ENCODE results near the gene BRI3BP.
"Not testable (repeated sequence)": the region's sequence is repeated elsewhere in the genome, so short reads cannot be mapped to it uniquely, and the experiment has no call there.

Gene BRI3BP

DNA sequence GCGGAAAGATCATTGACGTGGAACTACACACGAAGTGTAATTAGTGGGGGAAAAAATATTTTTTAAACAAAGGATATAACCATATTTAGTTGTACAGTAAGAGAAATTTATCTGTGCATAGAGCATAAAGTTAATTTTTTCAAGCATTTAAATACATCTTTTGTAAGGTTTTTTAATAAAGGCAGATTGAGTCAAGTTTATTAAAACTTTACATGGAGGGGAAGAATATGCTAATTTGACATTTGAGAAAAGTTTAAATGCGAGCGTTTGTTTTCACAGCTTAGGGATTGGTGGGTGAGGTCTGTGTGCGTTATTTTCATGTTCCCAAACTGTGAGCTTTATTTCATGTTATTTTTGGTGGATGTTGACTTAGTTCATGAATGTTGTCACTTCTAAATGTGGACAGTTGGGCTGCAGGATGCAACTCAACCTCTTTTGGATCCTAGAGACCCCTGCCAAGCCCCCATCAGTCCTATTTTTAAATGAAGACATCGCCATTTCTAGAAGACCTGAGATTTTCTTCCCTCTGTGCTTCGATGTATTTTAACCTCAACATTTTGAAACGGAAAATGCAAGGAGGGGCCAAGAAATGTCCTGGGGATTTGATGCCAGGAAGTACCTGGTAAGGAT lies 32.3 kb downstream of the BRI3BP start:
- DNase-seq = no peak

DNA sequence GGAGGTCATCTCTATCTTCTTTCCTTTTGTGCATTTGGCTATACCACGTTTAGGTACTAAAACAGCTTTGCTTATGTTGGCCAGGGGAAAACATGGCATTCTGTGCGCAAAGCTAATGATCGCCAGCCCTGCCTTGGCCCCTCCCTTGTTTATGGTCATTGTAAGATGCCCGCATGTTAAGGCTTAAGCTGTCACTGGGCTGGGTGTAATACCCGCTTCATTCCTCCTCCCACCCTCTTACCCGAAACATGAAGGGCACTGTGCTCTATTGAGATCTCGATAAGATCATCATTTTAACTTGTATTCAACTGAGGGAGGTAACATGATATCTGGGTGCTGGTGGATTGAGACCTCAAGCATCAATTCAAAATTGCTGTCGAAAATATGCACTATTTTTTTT lies 34.7 kb downstream of the BRI3BP start:
- no peak for DNase-seq

DNA sequence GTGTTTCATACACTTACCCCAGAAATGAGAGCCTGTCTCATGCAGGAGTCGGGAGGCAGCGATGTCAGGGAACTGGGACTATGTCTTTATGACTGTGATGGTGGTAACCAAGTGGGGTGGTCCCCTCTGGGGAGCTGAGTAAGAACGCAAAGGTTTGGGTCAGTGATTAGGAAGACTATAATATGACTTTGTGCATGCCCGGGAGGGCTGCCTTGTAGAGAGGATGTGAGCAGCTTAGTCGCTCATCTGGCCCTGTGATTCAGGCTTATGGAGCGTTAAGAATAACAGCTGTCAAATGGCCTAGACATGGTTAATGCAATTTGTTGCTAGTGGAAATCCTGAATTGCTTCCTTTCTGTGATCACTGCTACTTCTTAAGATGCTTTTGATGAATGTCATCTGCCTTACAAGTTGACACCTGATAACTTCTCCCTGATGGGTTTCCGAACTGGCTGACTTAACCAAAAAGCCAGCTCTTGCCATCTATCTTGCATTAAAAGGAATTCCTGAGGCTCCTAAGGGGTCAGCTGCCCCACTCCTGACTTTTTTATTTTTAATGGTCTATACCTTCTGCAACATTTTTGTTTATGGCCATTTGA lies 36.4 kb downstream of the BRI3BP start:
- DNase-seq = no peak

DNA sequence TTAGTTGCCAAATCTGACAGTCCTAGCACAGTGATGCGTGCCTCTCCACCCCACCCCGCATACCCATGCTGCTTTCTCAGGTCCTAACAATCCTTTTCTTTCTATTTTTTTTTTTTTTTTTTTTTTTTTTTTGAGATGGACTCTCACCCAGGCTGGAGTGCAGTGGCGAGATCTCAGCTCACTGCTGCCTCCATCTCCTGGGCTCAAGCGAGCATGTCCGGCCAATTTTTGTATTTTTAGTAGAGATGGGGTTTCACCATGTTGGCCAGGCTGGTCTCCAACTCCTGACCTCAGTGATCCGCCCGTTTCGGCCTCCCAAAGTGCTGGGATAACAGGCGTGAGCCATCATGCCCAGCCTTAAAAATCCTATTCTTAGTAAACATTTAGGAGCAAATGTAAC lies 38.0 kb downstream of the BRI3BP start:
- DNase-seq = not testable (repeated sequence)

DNA sequence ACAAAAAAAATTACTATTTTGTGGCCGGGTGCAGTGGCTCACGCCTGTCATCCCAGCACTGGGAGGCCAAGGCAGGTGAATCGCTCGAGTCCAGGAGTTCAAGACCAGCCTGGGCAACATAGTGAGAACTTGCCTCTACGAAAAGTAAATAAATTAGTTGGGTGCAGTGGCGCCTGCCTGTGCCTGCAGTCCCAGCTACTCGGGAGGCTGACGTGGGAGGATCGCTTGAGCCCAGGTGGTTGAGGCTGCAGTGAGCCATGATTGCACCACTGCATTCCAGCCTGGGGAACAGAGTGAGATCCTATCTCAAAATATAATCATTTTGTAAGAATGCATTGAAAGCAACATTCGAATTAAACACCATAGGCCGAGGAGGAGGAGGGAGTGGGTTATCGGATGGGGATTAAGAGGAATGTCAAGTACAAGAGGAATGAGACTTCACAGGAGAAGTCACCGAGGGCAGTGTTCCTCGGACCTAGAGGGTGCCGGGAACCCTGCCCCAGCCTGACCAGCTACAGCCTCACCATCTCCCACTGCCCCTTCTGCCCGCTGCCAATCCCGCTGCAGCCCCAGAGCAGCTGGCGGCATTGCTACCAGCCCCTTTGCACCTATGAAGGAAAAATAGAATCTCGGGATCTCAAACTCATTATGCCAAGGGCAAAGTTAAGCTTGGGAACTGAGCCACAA lies 39.2 kb downstream of the BRI3BP start:
- DNase-seq = no peak

DNA sequence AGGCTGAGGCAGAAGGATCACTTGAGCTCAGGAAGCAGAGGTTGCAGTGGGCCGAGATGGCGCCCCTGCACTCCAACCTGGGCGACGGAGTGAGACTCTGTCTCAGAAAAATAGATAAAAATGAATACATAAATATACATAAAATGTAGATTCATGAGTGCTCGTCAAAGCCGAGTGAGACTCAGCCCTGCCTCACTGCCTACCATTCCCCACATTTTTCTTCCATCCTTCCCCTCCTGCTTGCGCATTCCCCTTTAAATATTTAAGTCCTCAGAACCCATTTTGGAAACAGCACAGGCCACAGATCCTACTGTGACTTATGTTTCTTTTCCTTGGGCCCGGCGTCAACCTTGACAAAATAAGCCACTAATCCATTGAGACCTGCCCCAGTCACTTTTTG lies 39.8 kb downstream of the BRI3BP start:
- no peak for DNase-seq

DNA sequence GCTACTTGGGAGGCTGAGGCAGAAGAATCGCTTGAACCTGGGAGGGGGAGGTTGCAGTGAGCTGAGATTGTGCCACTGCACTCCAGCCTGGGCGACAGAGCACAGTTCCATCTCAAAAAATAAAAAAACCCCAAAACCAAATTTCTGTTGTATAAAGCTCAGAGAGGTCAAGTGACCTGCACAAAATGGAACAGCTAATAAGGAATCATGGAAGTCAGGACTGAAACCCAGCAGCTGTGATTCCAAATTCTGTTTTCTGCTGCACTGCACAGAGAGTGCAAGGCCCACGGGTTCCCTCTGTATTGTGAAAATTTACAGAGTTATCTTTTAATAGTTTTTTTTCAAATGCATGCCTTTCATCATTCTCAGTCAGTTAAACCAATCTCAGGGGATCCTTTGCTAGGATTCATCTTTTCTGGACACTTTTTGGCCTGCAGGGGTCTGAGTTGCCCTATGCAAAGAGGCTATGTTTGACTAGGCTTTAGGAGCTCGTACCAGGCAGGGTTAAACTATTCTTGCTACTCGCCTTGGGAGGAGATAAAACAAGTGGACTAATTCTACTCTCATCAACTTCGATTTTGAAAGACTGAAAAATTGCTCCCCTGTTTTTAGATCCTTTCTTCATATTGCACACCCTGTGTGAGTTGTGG lies 45.7 kb downstream of the BRI3BP start:
- DNase-seq = no peak

DNA sequence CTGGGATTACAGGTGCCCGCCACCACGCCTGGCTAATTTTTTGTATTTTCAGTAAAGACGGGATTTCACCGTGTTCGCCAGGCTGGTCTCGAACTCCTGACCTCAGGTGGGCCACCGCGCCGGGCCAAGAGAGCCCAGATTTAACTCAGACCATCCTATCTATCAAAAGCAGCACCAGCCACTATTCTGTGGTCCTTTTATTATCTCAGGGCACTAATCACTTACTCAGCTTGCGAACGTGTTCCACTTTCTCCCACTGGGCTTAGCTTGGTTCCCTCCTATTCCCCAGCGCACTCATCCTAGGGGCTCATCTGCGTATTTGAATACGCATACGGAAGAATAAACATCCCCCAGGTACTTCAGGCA lies 55.6 kb downstream of the BRI3BP start:
- no peak for DNase-seq

DNA sequence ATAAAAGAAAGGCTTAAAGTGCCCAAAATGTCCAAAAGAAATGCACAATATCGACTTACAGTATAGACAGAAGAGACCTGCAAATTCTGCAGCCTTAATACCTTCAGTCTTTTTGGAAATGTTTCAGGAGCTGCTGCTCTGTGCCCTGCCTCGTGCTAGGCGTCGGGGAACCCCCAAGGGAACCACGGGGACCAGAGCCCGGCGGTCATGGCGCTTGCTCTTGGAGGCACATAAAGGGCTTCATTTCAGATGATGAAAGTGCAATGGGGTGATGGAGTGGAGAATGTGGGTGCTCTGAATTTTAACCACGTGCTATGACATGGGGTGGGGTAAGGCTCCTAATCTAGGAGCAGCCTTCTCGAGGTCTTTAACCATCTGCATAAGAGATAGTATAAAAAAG lies 57.0 kb downstream of the BRI3BP start:
- DNase-seq = no peak

DNA sequence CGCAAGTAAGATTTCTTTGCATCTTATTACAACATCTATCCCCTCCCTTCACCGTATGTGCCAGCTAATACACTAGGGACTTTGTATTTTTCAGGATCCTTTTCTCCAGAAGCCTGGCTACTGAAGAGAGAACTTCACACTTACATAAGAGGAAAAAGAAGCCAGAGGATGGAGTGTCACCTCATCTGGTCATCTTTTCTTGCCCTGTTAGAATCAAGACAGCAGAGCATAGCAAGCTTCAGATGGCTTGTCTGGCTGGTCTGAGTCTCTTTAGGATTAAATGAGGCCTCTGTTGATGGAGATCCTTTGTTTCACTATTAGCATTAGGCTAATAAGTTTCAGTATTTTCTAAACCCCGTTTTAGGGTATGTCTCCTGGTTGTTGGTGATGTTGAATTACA lies 57.4 kb downstream of the BRI3BP start:
- no peak for DNase-seq

DNA sequence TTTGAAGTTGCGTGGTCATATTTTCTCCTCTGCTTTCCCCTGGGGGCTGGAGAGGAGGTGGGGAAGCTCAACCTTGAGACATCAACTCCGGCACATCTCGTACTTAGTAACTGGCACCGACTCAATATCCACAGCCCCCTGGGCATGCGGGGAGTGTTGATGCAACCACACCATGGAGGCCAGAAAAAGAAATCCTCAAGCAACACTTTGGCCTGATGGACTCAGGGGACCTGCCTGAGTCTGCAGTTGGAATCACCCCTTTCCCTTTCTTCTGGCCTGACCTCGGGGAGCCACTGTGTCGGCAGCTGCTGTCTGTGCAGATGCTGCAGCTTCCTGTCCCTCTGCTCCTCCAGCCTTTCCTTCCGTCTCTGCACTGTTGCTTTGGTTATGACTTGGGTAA lies 60.4 kb downstream of the BRI3BP start:
- no peak for DNase-seq

DNA sequence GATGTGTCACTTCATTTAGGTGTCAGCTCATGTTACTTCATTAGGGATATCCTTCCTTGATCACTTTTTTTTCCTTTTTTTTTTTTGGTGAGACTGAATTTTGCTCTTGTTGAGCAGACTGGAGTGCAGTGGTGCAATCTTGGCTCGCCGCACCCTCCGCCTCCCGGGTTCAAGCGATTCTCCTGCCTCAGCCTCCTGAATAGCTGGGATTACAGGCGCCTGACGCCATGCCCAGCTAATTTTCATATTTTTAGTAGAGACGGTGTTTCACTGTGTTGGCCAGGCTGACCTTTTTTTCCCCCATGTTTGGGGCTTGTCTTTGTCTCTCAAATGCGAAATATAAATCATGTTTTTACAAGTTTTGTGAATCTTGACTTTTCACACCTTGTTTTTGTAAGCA lies 62.1 kb downstream of the BRI3BP start:
- DNase-seq = no peak

DNA sequence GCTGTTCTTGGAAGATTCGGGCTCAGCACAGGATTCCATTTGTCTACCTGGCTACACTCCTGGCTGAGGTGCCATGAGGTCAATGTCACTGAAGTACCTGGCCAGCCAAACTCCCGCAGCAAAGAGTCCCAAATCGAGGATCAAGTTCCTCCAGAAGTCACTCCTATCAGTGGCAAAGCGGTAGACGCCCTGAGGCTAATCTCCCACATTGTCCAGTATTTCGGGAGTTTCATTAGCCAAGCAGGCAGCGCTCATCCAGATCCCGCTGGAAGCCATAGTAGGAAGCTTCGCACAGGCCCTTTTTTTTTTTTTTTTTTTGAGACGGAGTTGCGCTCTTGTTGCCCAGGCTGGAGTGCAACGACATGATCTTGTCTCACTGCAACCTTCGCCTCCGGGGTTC lies 62.9 kb downstream of the BRI3BP start:
- DNase-seq = no peak

DNA sequence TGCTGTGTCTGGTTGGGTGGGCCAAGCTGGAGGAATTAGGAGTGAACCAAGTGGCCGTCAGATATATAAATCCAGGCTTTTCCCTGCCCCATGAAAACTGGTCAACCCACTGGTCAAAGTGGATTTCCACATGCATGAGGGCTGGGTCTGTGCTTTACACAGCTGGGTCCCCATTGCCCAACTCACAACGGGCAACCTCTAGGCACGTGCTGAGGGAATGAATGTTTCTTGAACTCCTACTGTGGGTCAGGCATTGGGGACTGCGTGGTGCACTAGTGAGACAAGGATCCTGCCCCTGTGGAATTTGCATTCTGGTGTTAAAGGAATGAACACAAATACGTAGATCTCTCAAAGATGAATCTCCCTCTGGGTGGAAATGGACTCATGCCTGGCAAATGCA lies 64.3 kb downstream of the BRI3BP start:
- DNase-seq = no peak

DNA sequence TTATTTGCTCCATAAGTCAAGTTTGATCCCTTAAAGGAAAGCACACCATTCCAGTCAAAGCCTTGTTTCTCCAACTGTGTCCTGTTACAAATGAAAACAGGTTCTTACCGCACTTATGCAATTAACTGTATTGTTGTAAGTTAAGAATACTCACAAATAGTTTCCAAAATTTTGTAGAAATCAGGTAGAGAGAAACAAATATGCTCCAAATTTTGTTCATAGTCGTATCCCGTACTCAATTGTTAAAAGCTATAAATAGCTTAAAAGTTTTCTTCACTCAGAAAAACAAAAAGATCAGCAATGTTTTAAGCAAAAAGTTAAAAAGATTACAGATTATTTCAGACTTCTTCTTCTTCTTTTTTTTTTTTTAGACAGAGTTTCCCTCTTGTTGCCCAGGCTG lies 67.8 kb downstream of the BRI3BP start:
- no peak for DNase-seq

DNA sequence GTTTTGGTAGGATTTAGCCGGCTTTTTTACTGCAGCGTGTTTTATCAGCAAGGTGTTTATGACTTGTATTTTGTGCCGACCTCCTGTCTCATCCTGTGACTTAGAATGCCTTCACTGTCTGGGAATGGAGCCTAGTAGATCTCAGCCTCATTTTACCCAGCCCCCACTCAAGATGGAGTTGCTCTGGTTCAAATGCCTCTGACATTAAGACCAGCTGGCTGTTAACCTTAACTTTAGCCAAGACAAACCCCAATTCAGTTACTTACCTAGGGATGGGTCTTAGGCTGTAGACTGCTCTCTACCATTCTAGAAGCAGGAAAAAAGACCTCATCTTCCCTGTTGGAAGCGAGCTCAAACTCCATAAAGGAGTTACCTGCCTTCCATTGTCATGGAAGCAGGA lies 70.1 kb downstream of the BRI3BP start:
- DNase-seq = not testable (repeated sequence)

DNA sequence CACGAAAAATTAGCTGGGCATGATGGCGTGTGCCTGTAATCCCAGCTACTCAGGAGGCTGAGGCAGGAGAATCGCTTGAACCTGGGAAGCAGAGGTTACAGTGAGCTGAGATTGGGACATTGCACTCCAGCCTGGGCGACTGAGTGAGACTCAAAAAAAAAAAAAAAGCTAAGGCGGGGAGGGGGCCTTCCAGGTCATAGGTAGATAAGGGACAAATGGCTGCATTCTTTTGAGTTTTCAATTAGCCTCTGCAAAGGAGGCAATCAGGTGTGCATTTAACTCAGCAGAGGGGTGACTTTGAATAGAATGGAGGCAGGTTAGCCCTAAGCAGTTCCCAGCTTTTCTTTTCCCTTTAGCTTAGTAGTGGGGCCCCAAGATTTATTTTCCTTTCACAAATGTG lies 71.0 kb downstream of the BRI3BP start:
- DNase-seq = no peak

DNA sequence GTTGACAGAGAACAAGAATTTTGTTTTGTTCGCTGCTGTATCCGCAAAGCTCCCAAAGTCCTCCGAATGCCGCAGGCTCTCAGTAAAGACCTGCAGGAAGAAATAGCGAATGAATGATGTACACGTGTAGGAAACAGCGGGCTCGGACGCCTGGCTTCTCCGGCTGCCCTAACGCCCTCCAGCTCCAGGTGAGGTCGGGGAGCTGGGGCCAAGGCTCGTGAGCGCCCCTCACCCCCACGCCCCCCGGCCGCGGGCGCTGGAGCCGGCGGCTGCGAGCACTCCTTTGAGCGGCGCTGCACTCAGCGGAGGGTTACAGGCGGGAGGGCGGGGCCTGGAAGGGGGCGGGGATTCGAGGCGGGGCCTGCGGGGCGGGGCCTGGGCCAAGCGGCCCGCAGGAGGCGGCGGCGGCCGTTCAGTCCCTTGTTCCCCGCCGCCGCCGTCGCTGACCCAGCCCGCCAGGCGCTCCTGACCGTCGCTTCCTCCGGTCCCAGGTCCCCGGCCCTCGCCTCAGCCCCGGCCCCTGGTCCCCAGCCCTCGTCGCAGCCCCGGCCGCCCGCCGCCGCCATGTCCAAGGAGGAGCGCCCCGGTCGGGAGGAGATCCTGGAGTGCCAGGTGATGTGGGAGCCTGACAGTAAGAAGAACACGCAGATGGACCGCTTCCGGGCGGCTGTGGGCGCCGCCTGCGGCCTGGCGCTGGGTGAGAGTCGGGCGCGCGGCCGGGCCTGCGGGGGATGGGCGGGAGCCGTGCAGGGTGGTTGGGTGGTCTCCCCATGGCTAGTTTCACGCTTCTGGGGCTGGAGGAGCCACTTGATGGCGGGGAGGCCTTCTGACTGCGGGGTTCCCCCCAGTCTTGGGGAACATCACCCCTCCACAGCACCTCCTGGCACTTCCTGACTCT lies 71.8 kb downstream of the BRI3BP start, which contains the start of gene AACS:
TSS of gene AACS (plus strand) at position 415 of the 898 bp plus-strand sequence. CDS start at position 565, 150 bp downstream.
- DNase-seq = peak; percentile 77

DNA sequence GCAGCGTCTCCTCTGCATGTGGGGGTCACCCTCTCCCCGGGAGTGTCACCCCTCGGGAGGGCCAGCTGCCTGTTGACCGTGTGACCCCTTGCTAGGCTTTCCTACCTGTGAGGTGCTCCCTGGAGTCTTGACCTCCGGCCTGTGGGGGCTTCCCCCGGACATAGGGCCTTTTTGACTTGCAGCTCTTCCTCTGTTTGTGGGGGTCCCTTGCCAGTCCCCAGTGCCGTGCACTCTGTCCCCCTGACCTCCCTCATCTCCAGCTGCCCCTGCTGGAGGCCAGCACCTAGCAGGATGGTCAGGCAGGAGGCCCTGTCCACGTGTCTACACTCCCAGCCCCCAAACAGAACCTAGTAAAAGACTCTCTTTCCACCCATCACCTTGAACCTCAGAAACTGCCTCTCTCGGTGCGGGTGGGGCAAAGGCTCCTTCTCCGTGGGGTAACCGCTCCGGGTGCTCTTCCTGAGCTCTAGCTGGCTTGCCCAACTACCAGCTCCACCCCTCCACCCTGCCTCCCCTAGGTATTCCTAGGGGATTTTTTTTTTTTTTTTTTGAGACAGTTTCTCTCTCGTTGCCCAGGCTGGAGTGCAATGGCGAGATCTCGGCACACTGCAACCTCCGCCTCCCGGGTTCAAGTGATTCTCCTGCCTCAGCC lies 72.6 kb downstream of the BRI3BP start:
- no peak for DNase-seq

DNA sequence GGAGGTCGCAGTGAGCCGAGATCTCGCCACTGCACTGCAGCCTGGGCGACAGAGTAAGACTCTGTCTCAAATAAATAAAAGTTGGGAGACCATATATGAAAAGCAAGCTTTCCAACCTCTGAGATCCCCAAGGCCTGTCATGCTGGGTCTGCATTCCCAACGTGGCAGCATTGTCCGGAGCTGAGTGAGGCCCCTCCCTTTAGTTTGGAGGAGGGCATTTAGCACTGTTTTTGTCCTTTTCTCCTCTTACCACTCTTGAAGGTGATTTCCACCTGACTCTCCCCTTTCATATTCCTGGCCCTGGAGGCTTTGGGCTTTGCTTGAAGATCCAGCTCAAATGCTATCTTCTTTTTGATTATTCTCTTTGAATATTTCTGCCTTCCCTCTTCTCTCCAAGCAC lies 74.9 kb downstream of the BRI3BP start:
- DNase-seq = no peak

DNA sequence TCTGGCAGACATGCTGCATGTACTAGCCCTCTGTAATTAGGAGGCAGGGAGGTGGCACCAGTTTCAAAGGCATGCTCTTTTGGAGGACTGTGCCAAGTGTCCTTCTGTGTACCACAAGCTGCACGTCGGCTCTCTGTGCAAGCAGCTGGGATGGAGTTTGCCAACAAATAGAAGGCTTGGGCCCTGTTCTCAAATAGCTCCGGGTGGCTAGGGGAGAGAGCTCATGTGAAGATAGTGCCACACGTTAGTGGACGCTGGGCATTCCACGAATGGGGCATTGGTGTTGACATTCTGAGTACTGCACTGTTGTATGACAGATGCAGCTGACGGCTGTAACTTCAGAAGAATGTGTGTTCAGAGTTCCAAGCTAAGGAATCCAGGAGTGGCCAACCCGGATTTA lies 76.2 kb downstream of the BRI3BP start:
- no peak for DNase-seq

DNA sequence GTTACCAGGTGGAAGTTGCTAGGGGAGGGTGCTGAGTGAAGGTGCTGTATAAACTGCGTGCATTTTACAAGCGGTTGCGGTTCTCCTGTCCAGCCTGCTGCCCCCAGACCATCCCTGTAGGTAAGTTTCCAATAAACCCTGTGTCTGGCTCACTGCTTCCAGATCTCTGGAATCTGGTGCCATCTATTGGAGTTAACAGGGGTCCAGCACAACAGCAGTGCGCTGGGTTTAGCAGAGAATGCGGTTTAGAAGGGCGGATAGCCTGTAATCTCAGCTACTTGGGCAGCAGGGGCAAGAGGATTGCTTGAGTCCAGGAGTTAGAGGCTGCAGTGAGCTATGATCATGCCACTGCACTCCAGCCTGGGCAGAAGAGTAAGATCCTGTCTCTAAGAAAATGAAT lies 76.7 kb downstream of the BRI3BP start:
- DNase-seq = no peak
